HepG2 (cell line): ENCODE results near the gene AGPAT2. TPM values are rescaled to one million over a fixed set of nuclear protein-coding genes. Genes with fewer than 3 reads are reported as not detected.
A peak's percentile ranks its signal among the peaks of the same experiment; 100 is the strongest.

ENCODE experiments used
- ATAC-seq: fragments of 200-7000 bp; cut with Tn5 transposase; 3 replicates; pipeline ENCODE4 v1.9.1; 2020; ENCODE audit warnings: mild to moderate bottlenecking, moderate library complexity
- BruUV-seq: library from RNA; stranded (reverse); fragments of 400-500 nt; replicated peaks from 2 replicates; lab custom pipeline; 2021; lab: Mats Ljungman, UMichigan
- CTCF ChIA-PET: fragments of 300-600 bp; formaldehyde crosslinking; extraction: SDS; loops from one replicate; lab custom pipeline; 2021; ENCODE audit warnings: low total read pairs, inconsistent platforms, low intra/inter-chr PET ratio; lab: Yijun Ruan, JAX
- POLR2A ChIA-PET: fragments of 350-600 bp; sonication (Branson Sonifier 250); formaldehyde crosslinking; loops from one replicate; lab custom pipeline; 2020; ENCODE audit warnings: antibody characterized with exemption, inconsistent platforms; lab: Yijun Ruan, JAX
- DNase-seq: peaks from one replicate; pipeline ENCODE4 v3.0.0-alpha.2; 2015; ENCODE audit warnings: low spot score
- FAIRE-seq: peaks from 3 replicates; lab custom pipeline; 2011; peaks lifted over from hg19 to GRCh38; lab: Jason Lieb, UNC
- H2AFZ ChIP-seq: one replicate; pipeline ENCODE4 v1.6.1; 2011; ENCODE audit warnings: low read length, inconsistent platforms
- H3K27ac ChIP-seq: fragments of 300-600 bp; 3 replicates; pipeline ENCODE4 v1.8.0; 2011; ENCODE audit warnings: mixed run types, mild to moderate bottlenecking, mixed read lengths, low read length, inconsistent platforms; ENCODE audit not compliant: insufficient read depth; ENCODE audit errors: extremely low read length
- H3K27me3 ChIP-seq, 2 experiments: fragments of 200-600 bp in 1 of 2; 2 replicates in 1 of 2; 3 replicates in 1 of 2; pipeline versions ENCODE4 v1.6.0 to v1.8.0; 2011; ENCODE audit warnings: low read length in 2 of 2, mild to moderate bottlenecking in 2 of 2, moderate library complexity in 2 of 2, inconsistent platforms in 1 of 2; ENCODE audit not compliant: insufficient read depth in 2 of 2, control insufficient read depth in 1 of 2
- H3K36me3 ChIP-seq, 2 experiments: fragments of 200-600 bp in 1 of 2; replicated peaks in 1 of 2; 2 replicates in 1 of 2; 3 replicates in 1 of 2; pipeline versions ENCODE4 v1.5.1 to v1.8.0; 2011; ENCODE audit warnings: low read length in 2 of 2, inconsistent platforms in 1 of 2; ENCODE audit not compliant: insufficient read depth in 2 of 2, control insufficient read depth in 1 of 2
- H3K4me1 ChIP-seq: 2 replicates; pipeline ENCODE4 v1.5.1; 2012; ENCODE audit warnings: low read length, inconsistent platforms; ENCODE audit not compliant: insufficient read depth
- H3K4me2 ChIP-seq: 2 replicates; pipeline ENCODE4 v1.6.0; 2011; ENCODE audit warnings: low read depth, low read length, inconsistent platforms
- H3K4me3 ChIP-seq, 3 experiments: fragments of 200-600 bp in 1 of 3; sonication (generic), shearing (Covaris generic) in 1 of 3; replicated peaks in 1 of 3; 2 replicates each; pipeline ENCODE4 v1.5.1; 2011 to 2016; ENCODE audit warnings: low read length in 3 of 3, inconsistent platforms in 2 of 3, low read depth in 2 of 3, mild to moderate bottlenecking in 2 of 3, control low read depth in 1 of 3, mixed read lengths in 1 of 3; ENCODE audit not compliant: insufficient read depth in 1 of 3
- H3K79me2 ChIP-seq: one replicate; pipeline ENCODE4 v1.6.1; 2011; ENCODE audit warnings: low read length, inconsistent platforms; ENCODE audit not compliant: insufficient read depth
- H3K9ac ChIP-seq: 2 replicates; pipeline ENCODE4 v1.6.0; 2011; ENCODE audit warnings: mild to moderate bottlenecking, low read depth, low read length, inconsistent platforms; ENCODE audit not compliant: insufficient read depth
- H3K9me3 ChIP-seq: 2 replicates; pipeline ENCODE4 v1.5.1; 2012; ENCODE audit warnings: mild to moderate bottlenecking, low read length
- H4K20me1 ChIP-seq: 2 replicates; pipeline ENCODE4 v1.6.0; 2011; ENCODE audit warnings: inconsistent platforms, mild to moderate bottlenecking, low read length, moderate library complexity; ENCODE audit not compliant: insufficient read depth
- AHDC1 ChIP-seq: sonication (generic); formaldehyde crosslinking; IDR thresholded peaks from 2 replicates; pipeline ENCODE4 v1.5.1; 2020; ENCODE audit warnings: mild to moderate bottlenecking, missing genetic modification reagents, borderline replicate concordance
- GMEB2 ChIP-seq: IDR thresholded peaks from 2 replicates; pipeline ENCODE4 v1.6.1; 2016; ENCODE audit warnings: missing biosample characterization, missing genetic modification reagents, low read depth
- POLR2AphosphoS5 ChIP-seq: IDR thresholded peaks from 2 replicates; pipeline ENCODE4 v1.6.1; 2012; ENCODE audit warnings: low read depth, low read length
- POLR2G ChIP-seq: fragments of 200-400 bp; formaldehyde crosslinking; IDR thresholded peaks from 2 replicates; pipeline ENCODE4 v1.6.1; 2018; ENCODE audit warnings: mild to moderate bottlenecking, low read depth, low read length, moderate library complexity
- RCOR2 ChIP-seq: IDR thresholded peaks from 2 replicates; pipeline ENCODE4 v1.6.1; 2016; ENCODE audit warnings: missing biosample characterization, missing genetic modification reagents
- TFAP4 ChIP-seq: sonication (generic); IDR thresholded peaks from 2 replicates; pipeline ENCODE4 v1.6.1; 2016; ENCODE audit warnings: low read depth, borderline replicate concordance
- XRCC5 ChIP-seq: fragments of 200-400 bp; formaldehyde crosslinking; optimal IDR thresholded peaks from 2 replicates; pipeline ENCODE3; 2017; ENCODE audit warnings: mild to moderate bottlenecking, low read length
- ZBTB34 ChIP-seq: sonication (generic); formaldehyde crosslinking; IDR thresholded peaks from 2 replicates; pipeline ENCODE4 v1.8.0; 2022; ENCODE audit warnings: mild to moderate bottlenecking, missing genetic modification reagents
- ZNF230 ChIP-seq: sonication (generic); formaldehyde crosslinking; IDR thresholded peaks from 2 replicates; pipeline ENCODE4 v1.4.0; 2020; ENCODE audit warnings: mild to moderate bottlenecking, missing genetic modification reagents
- ZNF644 ChIP-seq: IDR thresholded peaks from 2 replicates; pipeline ENCODE4 v1.6.1; 2016; ENCODE audit warnings: low read depth
- WGBS: methylation state at CpG from one replicate; pipeline ENCODE4 v1.1.6; 2017; ENCODE audit warnings: low lambda C conversion rate; 5-methylcytosine and 5-hydroxymethylcytosine counted together
- in situ Hi-C: cut with HindIII; loops from 2 replicates; pipeline ENCODE4 v1.10.0; 2017; ENCODE audit warnings: low pct_unique_long_range_greater_than_20kb; ENCODE audit not compliant: extremely low pct_ligation_motif_present
- intact Hi-C: fragments of 100-400 bp; cut with micrococcal nuclease; formaldehyde crosslinking; loops from one replicate; pipeline ENCODE4 v1.10.0; 2022; ENCODE audit not compliant: unreplicated experiment
- polyA plus RNA-seq, 8 experiments: library from polyadenylated mRNA; depleted of rRNA in 3 of 8; stranded (reverse) in 7 of 8; unstranded in 1 of 8; fragments of >200 nt; fragmentation: Illumina TruSeq in 4 of 8; extraction: Trizol in 4 of 8; gene quantifications; 2 replicates each; pipeline versions ENCODE4 v1.2.1 to v1.2.3, GENCODE V29; 2011 to 2016; ENCODE audit warnings: low read depth in 4 of 8, missing spikeins in 1 of 8, mixed read lengths in 1 of 8; ENCODE audit not compliant: insufficient read depth in 1 of 8
- total RNA-seq, 5 experiments: library from RNA; depleted of rRNA; stranded (reverse); fragments of >200 nt; fragmentation: Illumina TruSeq; extraction: Trizol; gene quantifications; 2 replicates each; pipeline ENCODE4 v1.2.3, GENCODE V29; 2016; ENCODE audit warnings: low read depth in 1 of 5

Gene AGPAT2
- total and polyA plus RNA-seq, 2 of the 13 experiments (the other 11 are each of a cell fraction or from before 2014, with no cell fraction given): 3.9 to 25.8 TPM

GRCh38 chr9:136723989-136724388 lies 36.7 kb upstream of the AGPAT2 start:
- no peak for FAIRE-seq
- H3K4me2 ChIP-seq: no peak overlapping the region

More at GRCh38 chr9:136723989-136724388, 36.7 kb upstream of the AGPAT2 start:
- Histone ChIP-seq H3K9ac (no peak overlapping the region), H3K4me1 (peaks cover 34% of the 10 kb centered on the region), H4K20me1 (peaks cover 52% of the 10 kb centered on the region), H3K27me3 (no peaks in the 10 kb centered on the region; a peak in 1 of 5 replicates), H3K27ac (no peak overlapping the region), H3K9me3 (no peaks in the 10 kb centered on the region), H3K4me3 (no peak overlapping the region), H3K79me2 (peaks cover 24% of the 10 kb centered on the region), H3K36me3 (peaks cover 11 to 20% of the 10 kb centered on the region in 2 experiments; a peak in 4 of 5 replicates)
- ATAC-seq: no peak
- CTCF ChIA-PET: no interaction called here
- in situ Hi-C loops (no loop called here), intact Hi-C loops (no loop called here)
- WGBS: 88% methylated on average over 5 of the region's 8 CpGs
- DNase-seq: no peak
- BruUV-seq: no TSS peak
- no peak for TF ChIP-seq ZBTB34 (CRISPR knock-in tag)
- TF ChIP-seq GMEB2 (CRISPR knock-in tag): no peak
- TF ChIP-seq ZNF644: no peak
- TF ChIP-seq TFAP4: no peak
- no peak for TF ChIP-seq AHDC1 (CRISPR knock-in tag)
- no peak for TF ChIP-seq ZNF230 (CRISPR knock-in tag)
- no peak for TF ChIP-seq XRCC5
- 0 out of 2 replicates have a peak, but pooled peaks have one; percentile 43 for TF ChIP-seq POLR2G
- peak; percentile 26; the same call in 1 of the 2 replicates for TF ChIP-seq POLR2AphosphoS5
- no peak for TF ChIP-seq RCOR2 (CRISPR knock-in tag)
- TF ChIP-seq, all 625 proteins: peak for 2
- no peak overlapping the region for H2AFZ ChIP-seq
- POLR2A ChIA-PET: no interaction called here
